Parathyroid adenoma (tissue), 2 donors: ENCODE measurements around the gene PTPRM.

Experiments used
- H2AFZ ChIP-seq: fragments of 300-600 bp; sonication (generic); one replicate; pipeline ENCODE4 v1.7.0; 2017; ENCODE audit warnings: antibody characterized with exemption, mild to moderate bottlenecking
- H3K27ac ChIP-seq: fragments of 300-600 bp; sonication (generic); one replicate; pipeline ENCODE4 v1.7.0; 2017
- H3K27me3 ChIP-seq: fragments of 300-600 bp; sonication (generic); one replicate; pipeline ENCODE4 v1.7.0; 2017; ENCODE audit warnings: low read length; ENCODE audit not compliant: control insufficient read depth, insufficient read depth
- H3K36me3 ChIP-seq: fragments of 300-600 bp; sonication (generic); one replicate; pipeline ENCODE4 v1.7.0; 2017; ENCODE audit warnings: low read length; ENCODE audit not compliant: control insufficient read depth, insufficient read depth
- H3K4me1 ChIP-seq: fragments of 300-600 bp; sonication (generic); one replicate; pipeline ENCODE4 v1.7.0; 2017; ENCODE audit warnings: control low read depth
- H3K4me2 ChIP-seq: fragments of 300-600 bp; sonication (generic); one replicate; pipeline ENCODE4 v1.7.0; 2017; ENCODE audit warnings: low read length
- H3K4me3 ChIP-seq: fragments of 300-600 bp; sonication (generic); one replicate; pipeline ENCODE4 v1.7.0; 2017; ENCODE audit warnings: low read depth, low read length
- H3K79me2 ChIP-seq: fragments of 300-600 bp; sonication (generic); one replicate; pipeline ENCODE4 v1.7.0; 2017; ENCODE audit warnings: control low read depth
- H3K9ac ChIP-seq: fragments of 300-600 bp; sonication (generic); one replicate; pipeline ENCODE4 v1.7.0; 2017; ENCODE audit warnings: mild to moderate bottlenecking
- H3K9me3 ChIP-seq: fragments of 300-600 bp; sonication (generic); one replicate; pipeline ENCODE4 v1.7.0; 2017; ENCODE audit warnings: low read length; ENCODE audit not compliant: control insufficient read depth
- CTCF ChIP-seq: fragments of 300-600 bp; sonication (generic); IDR thresholded peaks from one replicate; pipeline ENCODE4 v1.7.0; 2017; ENCODE audit warnings: antibody characterized with exemption, mild to moderate bottlenecking
- donor health status: primary hyperparathyroidism.

PTPRM gene

DNA sequence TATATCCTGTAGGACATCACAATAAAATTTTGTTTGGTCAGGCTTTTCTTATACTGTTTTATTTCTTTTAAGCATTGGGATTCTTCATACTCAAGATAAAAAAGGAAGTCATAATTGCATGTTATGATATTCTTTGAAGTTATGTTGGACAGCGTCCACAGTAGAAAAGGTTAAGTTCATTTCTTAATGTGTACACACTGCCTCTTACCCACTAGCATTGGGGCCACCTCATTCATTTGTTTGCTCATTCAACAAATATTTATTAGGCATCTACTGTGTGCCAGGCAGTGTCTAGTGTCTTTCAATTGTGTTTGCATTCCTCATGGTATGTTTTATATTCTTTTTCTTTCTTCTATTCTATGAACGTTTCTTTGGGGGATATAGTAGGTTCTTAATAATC, 70.2 kb downstream of the PTPRM start:
- no peak overlapping the region for H3K9ac ChIP-seq
- TF ChIP-seq CTCF, result no peak
- H2AFZ ChIP-seq, result no peak overlapping the region

DNA sequence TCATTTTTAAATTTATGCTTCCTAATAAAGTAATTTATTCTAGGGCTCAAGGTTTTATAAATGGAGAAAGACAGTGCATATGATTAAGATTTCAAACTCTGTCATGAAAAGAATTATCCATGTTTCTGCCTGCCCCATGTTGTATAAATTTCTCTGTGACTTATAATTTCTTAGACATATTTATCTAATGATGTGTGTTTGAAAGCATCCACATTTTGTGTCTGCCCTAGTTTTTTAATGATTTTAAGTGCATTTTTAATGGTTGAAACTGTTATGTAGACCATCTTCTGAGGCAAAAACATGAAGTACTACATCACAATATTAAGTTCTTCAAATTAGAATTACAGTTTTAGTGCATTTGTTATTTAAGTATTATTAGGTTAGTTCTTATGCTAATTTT, 71.2 kb downstream of the PTPRM start:
- Histone ChIP-seq H3K4me2 (no peak overlapping the region), H3K27me3 (no peaks in the 10 kb centered on the region), H2AFZ (no peak overlapping the region), H3K36me3 (no peaks in the 10 kb centered on the region), H3K27ac (no peak overlapping the region), H3K4me1 (no peaks in the 10 kb centered on the region), H3K9me3 (no peaks in the 10 kb centered on the region), H3K9ac (no peak overlapping the region), H3K4me3 (no peak overlapping the region), H3K79me2 (peaks cover 10% of the 10 kb centered on the region)
- TF ChIP-seq CTCF, result no peak

More for the DNA sequence above, 70.2 kb downstream of the PTPRM start:
- Histone ChIP-seq H3K9me3 (no peaks in the 10 kb centered on the region), H3K4me1 (no peaks in the 10 kb centered on the region), H3K27ac (no peak overlapping the region), H3K4me2 (no peak overlapping the region), H3K4me3 (no peak overlapping the region), H3K36me3 (no peaks in the 10 kb centered on the region), H3K79me2 (peaks cover 10% of the 10 kb centered on the region), H3K27me3 (no peaks in the 10 kb centered on the region)

DNA sequence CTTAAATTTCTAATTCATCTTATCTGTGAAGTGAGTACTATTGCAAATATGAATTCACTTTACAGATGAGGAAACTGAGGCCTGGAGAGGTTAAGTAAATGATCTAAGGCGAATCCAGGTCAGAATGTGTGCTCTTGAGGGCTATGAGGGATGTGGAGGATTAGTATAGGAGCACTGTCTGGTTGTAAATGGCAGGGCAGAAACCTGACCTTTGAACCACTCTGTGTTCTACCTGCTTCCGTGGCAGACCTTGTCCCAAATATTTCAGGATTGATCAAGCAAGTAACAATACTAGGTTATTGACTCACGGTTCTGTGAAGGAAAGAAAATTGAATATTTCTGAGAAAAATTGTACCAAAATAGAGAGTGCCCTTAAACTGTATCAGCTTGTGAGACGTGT, 74.7 kb downstream of the PTPRM start:
- Histone ChIP-seq H3K4me2 (no peak overlapping the region), H3K9ac (no peak overlapping the region), H3K27ac (no peak overlapping the region), H2AFZ (no peak overlapping the region), H3K27me3 (no peaks in the 10 kb centered on the region), H3K36me3 (no peaks in the 10 kb centered on the region), H3K9me3 (no peaks in the 10 kb centered on the region), H3K79me2 (peaks cover 8% of the 10 kb centered on the region), H3K4me1 (no peaks in the 10 kb centered on the region), H3K4me3 (no peak overlapping the region)
- TF ChIP-seq CTCF, result no peak

- no peak overlapping the region for H3K4me3 ChIP-seq
- no peak overlapping the region for H3K9ac ChIP-seq
- H3K27me3 ChIP-seq, result no peaks in the 10 kb centered on the region
- H3K79me2 ChIP-seq, result peaks cover 8% of the 10 kb centered on the region
- no peak overlapping the region for H2AFZ ChIP-seq
- no peaks in the 10 kb centered on the region for H3K9me3 ChIP-seq
- no peaks in the 10 kb centered on the region for H3K36me3 ChIP-seq
- no peak overlapping the region for H3K4me2 ChIP-seq
- H3K27ac ChIP-seq, result no peak overlapping the region
- no peaks in the 10 kb centered on the region for H3K4me1 ChIP-seq
- TF ChIP-seq CTCF, result no peak
These were observed 75.3 kb downstream of the PTPRM start for GRCh38 chr18:7642331-7642890.

- no peak overlapping the region for H3K27ac ChIP-seq
- H3K79me2 ChIP-seq, result peaks cover 3% of the 10 kb centered on the region
- H3K4me3 ChIP-seq, result no peak overlapping the region
- TF ChIP-seq CTCF, result no peak
- no peaks in the 10 kb centered on the region for H3K9me3 ChIP-seq
- H3K9ac ChIP-seq, result no peak overlapping the region
- no peak overlapping the region for H2AFZ ChIP-seq
- H3K27me3 ChIP-seq, result no peaks in the 10 kb centered on the region
- no peak overlapping the region for H3K4me2 ChIP-seq
- no peaks in the 10 kb centered on the region for H3K4me1 ChIP-seq
- H3K36me3 ChIP-seq, result no peaks in the 10 kb centered on the region
These were observed 78.6 kb downstream of the PTPRM start for GRCh38 chr18:7645756-7646155.
